ENCODE measurements around the gene ASB4. TPM values are rescaled to one million over a fixed set of nuclear protein-coding genes. Genes with fewer than 3 reads are reported as not detected.

ASB4 gene
- total and polyA plus RNA-seq, 10 donors = 0.03 TPM; not detected in 9

- no peaks in the 10 kb centered on the region for H3K36me3 ChIP-seq
- no peaks in the 10 kb centered on the region for H3K27me3 ChIP-seq (replicated peaks in 1 of 7)
- no peaks in the 10 kb centered on the region for H3K9me3 ChIP-seq
- no peak overlapping the region for H3K27ac ChIP-seq
- no peak for DNase-seq
- WGBS, 5 donors = 35 to 54% (median 47%) methylated on average over 1 of the region's 1 CpG
- TF ChIP-seq CTCF (IDR thresholded peaks at IDR 0.05 in 8 of 11, conservative IDR thresholded peaks at IDR 0.05 in 3 of 11) = no peak
- TF ChIP-seq POLR2A (IDR thresholded peaks at IDR 0.05) = no peak
- TF ChIP-seq POLR2AphosphoS5 (IDR thresholded peaks at IDR 0.05) = no peak
- no peak overlapping the region for H3K4me3 ChIP-seq
- intact Hi-C loops (cut with DNase I; ENCODE audit: low total_unique reads) = no loop called here
- H3K4me1 ChIP-seq = no peaks in the 10 kb centered on the region
Measured at GRCh38 chr7:95535662-95536061, 49.9 kb downstream of the ASB4 start.

DNA sequence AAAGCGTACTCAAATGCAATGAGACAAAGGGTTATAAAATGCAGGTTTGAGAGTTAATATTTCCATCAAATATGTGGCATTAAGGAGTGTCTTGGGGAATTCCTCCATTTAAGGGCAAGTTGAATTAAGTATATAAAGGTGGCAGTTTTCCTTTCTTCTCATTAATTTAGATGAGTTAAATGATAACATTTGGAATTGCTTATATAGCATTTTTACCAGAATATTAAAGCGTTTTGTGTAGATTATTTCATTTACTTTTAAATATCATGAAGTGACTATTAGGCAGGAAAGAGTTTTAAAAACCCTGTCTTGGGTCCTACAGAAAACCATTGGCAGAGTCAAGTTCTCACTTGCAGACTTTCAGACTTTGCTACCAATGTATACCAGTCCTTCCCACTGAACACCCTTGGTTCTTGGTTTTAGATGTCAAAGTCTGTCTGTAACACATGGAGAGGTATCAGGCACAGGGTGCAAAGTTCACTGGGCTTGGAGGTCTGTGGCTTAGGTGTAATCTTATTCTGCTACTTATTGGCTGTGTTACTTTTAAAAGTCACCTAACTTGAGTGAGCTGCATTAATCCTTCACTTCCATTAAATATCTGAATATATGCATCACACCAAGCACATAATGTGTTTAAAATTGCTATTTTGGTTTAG is 51.0 kb downstream of the ASB4 start:
- no peak overlapping the region for H3K4me3 ChIP-seq
- H3K27ac ChIP-seq = no peak overlapping the region
- no peaks in the 10 kb centered on the region for H3K36me3 ChIP-seq
- no peak for DNase-seq
- H3K27me3 ChIP-seq (replicated peaks in 1 of 7) = no peaks in the 10 kb centered on the region
- TF ChIP-seq POLR2AphosphoS5 (IDR thresholded peaks at IDR 0.05) = no peak
- TF ChIP-seq POLR2A (IDR thresholded peaks at IDR 0.05) = no peak
- no peak for TF ChIP-seq CTCF (IDR thresholded peaks at IDR 0.05 in 8 of 11, conservative IDR thresholded peaks at IDR 0.05 in 3 of 11)
- H3K9me3 ChIP-seq = no peaks in the 10 kb centered on the region
- H3K4me1 ChIP-seq = no peaks in the 10 kb centered on the region
- intact Hi-C loops (cut with DNase I; ENCODE audit: low total_unique reads) = no loop called here
- WGBS, 5 donors = 87 to 94% (median 93%) methylated on average over 2 of the region's 2 CpGs

DNA sequence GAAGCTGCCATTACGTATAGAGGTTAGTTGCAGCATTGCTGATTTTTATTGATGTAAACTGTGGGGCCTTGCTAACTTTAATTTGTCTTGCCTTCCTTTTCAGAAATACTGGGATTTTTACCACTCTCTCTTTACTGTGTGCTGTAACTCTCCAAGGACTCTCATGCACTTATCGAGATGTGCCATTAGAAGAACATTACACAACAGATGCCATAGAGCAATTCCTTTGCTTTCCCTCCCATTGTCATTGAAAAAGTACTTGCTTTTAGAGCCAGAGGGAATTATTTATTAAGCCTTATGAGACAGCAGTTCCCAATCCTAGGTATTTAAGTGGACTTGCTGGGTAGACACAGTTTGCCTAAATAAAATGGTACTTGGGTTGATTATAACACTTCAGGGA is 51.7 kb downstream of the ASB4 start:
- Histone ChIP-seq H3K27ac (no peak overlapping the region), H3K9me3 (no peaks in the 10 kb centered on the region), H3K36me3 (no peaks in the 10 kb centered on the region), H3K4me1 (no peaks in the 10 kb centered on the region), H3K4me3 (no peak overlapping the region), H3K27me3 (replicated peaks in 1 of 7) (no peaks in the 10 kb centered on the region)
- intact Hi-C loops (cut with DNase I; ENCODE audit: low total_unique reads) = no loop called here
- no peak for DNase-seq
- TF ChIP-seq POLR2AphosphoS5 (IDR thresholded peaks at IDR 0.05) (no peak), POLR2A (IDR thresholded peaks at IDR 0.05) (no peak), CTCF (IDR thresholded peaks at IDR 0.05 in 8 of 11, conservative IDR thresholded peaks at IDR 0.05 in 3 of 11) (no peak)
- 91 to 99% (median 93%) methylated on average over 2 of the region's 2 CpGs for WGBS, 5 donors

DNA sequence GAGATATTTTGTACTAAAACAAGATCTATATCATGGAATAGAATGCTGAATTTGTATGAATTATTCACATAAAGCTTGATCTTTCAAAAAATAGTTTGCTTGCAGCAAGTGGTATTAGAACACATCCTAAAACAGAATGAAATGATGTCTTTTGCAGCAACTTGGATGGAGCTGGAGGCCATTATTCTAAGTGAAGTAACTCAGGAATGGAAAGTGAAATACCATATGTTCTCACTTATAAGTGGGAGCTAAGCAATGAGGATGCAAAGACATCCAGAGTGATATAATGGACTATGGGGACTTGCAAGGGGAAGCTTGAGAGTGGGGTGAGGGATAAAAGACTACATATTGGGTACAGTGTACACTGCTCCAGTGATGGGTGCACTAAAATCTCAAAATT is 53.7 kb downstream of the ASB4 start:
- TF ChIP-seq CTCF (IDR thresholded peaks at IDR 0.05 in 8 of 11, conservative IDR thresholded peaks at IDR 0.05 in 3 of 11) (no peak), POLR2AphosphoS5 (IDR thresholded peaks at IDR 0.05) (no peak), POLR2A (IDR thresholded peaks at IDR 0.05) (no peak)
- no peak for DNase-seq
- Histone ChIP-seq H3K27ac (no peak overlapping the region), H3K9me3 (no peaks in the 10 kb centered on the region), H3K27me3 (replicated peaks in 1 of 7) (no peaks in the 10 kb centered on the region), H3K4me1 (no peaks in the 10 kb centered on the region), H3K4me3 (no peak overlapping the region), H3K36me3 (no peaks in the 10 kb centered on the region)
- intact Hi-C loops (cut with DNase I; ENCODE audit: low total_unique reads) = no loop called here

Measured in spleen (tissue), 11 donors.